Measurements from ENCODE around the gene SLC25A13. TPM values are rescaled to one million over a fixed set of nuclear protein-coding genes. Genes with fewer than 3 reads are reported as not detected.

Gene SLC25A13
- total RNA-seq, 1 donor from 2014 or later: 21.9 TPM

GRCh38 chr7:96104984-96105383 lies 216.9 kb downstream of the SLC25A13 start:
- H3K27me3 ChIP-seq (ENCODE audit: control insufficient read depth in 3 of 3, insufficient read depth in 3 of 3, low read length in 3 of 3): no peaks in the 10 kb centered on the region
- H3K36me3 ChIP-seq (ENCODE audit: control insufficient read depth in 3 of 3, insufficient read depth in 3 of 3, low read length in 3 of 3): no peaks in the 10 kb centered on the region
- H3K4me3 ChIP-seq (ENCODE audit: low read length in 3 of 3): no peak overlapping the region
- H3K27ac ChIP-seq (ENCODE audit: low read depth, low read length): no peak overlapping the region
- no peaks in the 10 kb centered on the region for H3K4me1 ChIP-seq (ENCODE audit: control insufficient read depth in 3 of 3, insufficient read depth in 3 of 3, low read length in 3 of 3)
- no peak overlapping the region for H3K9ac ChIP-seq (ENCODE audit: low read depth in 1 of 3, low read length in 3 of 3)
- H3K9me3 ChIP-seq (ENCODE audit: control insufficient read depth in 3 of 3, low read length in 3 of 3): peaks cover 0 to under 1% (median 0%) of the 10 kb centered on the region in 3 donors

- H3K27me3 ChIP-seq (ENCODE audit: control insufficient read depth in 3 of 3, insufficient read depth in 3 of 3, low read length in 3 of 3): no peaks in the 10 kb centered on the region
- no peaks in the 10 kb centered on the region for H3K4me1 ChIP-seq (ENCODE audit: control insufficient read depth in 3 of 3, insufficient read depth in 3 of 3, low read length in 3 of 3)
- H3K4me3 ChIP-seq (ENCODE audit: low read length in 3 of 3): no peak overlapping the region
- no peak overlapping the region for H3K27ac ChIP-seq (ENCODE audit: low read depth, low read length)
- H3K9me3 ChIP-seq (ENCODE audit: control insufficient read depth in 3 of 3, low read length in 3 of 3): peaks cover 0 to 6% (median 2%) of the 10 kb centered on the region in 3 donors
- no peaks in the 10 kb centered on the region for H3K36me3 ChIP-seq (ENCODE audit: control insufficient read depth in 3 of 3, insufficient read depth in 3 of 3, low read length in 3 of 3)
- H3K9ac ChIP-seq (ENCODE audit: low read depth in 1 of 3, low read length in 3 of 3): no peak overlapping the region
Observed at GRCh38 chr7:96102096-96102811, 219.6 kb downstream of the SLC25A13 start.

GRCh38 chr7:96100737-96101136 lies 221.2 kb downstream of the SLC25A13 start:
- Histone ChIP-seq H3K4me3 (ENCODE audit: low read length in 3 of 3) (no peak overlapping the region), H3K9me3 (ENCODE audit: control insufficient read depth in 3 of 3, low read length in 3 of 3) (peaks cover 0 to 6% (median 2%) of the 10 kb centered on the region in 3 donors), H3K27ac (ENCODE audit: low read depth, low read length) (no peak overlapping the region), H3K9ac (ENCODE audit: low read depth in 1 of 3, low read length in 3 of 3) (no peak overlapping the region), H3K27me3 (ENCODE audit: control insufficient read depth in 3 of 3, insufficient read depth in 3 of 3, low read length in 3 of 3) (no peaks in the 10 kb centered on the region), H3K36me3 (ENCODE audit: control insufficient read depth in 3 of 3, insufficient read depth in 3 of 3, low read length in 3 of 3) (no peaks in the 10 kb centered on the region), H3K4me1 (ENCODE audit: control insufficient read depth in 3 of 3, insufficient read depth in 3 of 3, low read length in 3 of 3) (no peaks in the 10 kb centered on the region)

- no peaks in the 10 kb centered on the region for H3K36me3 ChIP-seq (ENCODE audit: control insufficient read depth in 3 of 3, insufficient read depth in 3 of 3, low read length in 3 of 3)
- no peaks in the 10 kb centered on the region for H3K27me3 ChIP-seq (ENCODE audit: control insufficient read depth in 3 of 3, insufficient read depth in 3 of 3, low read length in 3 of 3)
- H3K4me3 ChIP-seq (ENCODE audit: low read length in 3 of 3): no peak overlapping the region
- peaks cover 0 to 6% (median 2%) of the 10 kb centered on the region in 3 donors for H3K9me3 ChIP-seq (ENCODE audit: control insufficient read depth in 3 of 3, low read length in 3 of 3)
- no peaks in the 10 kb centered on the region for H3K4me1 ChIP-seq (ENCODE audit: control insufficient read depth in 3 of 3, insufficient read depth in 3 of 3, low read length in 3 of 3)
- no peak overlapping the region for H3K9ac ChIP-seq (ENCODE audit: low read depth in 1 of 3, low read length in 3 of 3)
- H3K27ac ChIP-seq (ENCODE audit: low read depth, low read length): no peak overlapping the region
Observed at GRCh38 chr7:96097835-96098234, 224.1 kb downstream of the SLC25A13 start.

GRCh38 chr7:96093435-96093834 lies 228.5 kb downstream of the SLC25A13 start:
- Histone ChIP-seq H3K4me1 (ENCODE audit: control insufficient read depth in 3 of 3, insufficient read depth in 3 of 3, low read length in 3 of 3) (no peaks in the 10 kb centered on the region), H3K4me3 (ENCODE audit: low read length in 3 of 3) (no peak overlapping the region), H3K27ac (ENCODE audit: low read depth, low read length) (no peak overlapping the region), H3K27me3 (ENCODE audit: control insufficient read depth in 3 of 3, insufficient read depth in 3 of 3, low read length in 3 of 3) (no peaks in the 10 kb centered on the region), H3K9me3 (ENCODE audit: control insufficient read depth in 3 of 3, low read length in 3 of 3) (no peaks in the 10 kb centered on the region), H3K9ac (ENCODE audit: low read depth in 1 of 3, low read length in 3 of 3) (no peak overlapping the region), H3K36me3 (ENCODE audit: control insufficient read depth in 3 of 3, insufficient read depth in 3 of 3, low read length in 3 of 3) (no peaks in the 10 kb centered on the region)

GRCh38 chr7:96090756-96091155 lies 231.1 kb downstream of the SLC25A13 start:
- Histone ChIP-seq H3K9ac (ENCODE audit: low read depth in 1 of 3, low read length in 3 of 3) (no peak overlapping the region), H3K36me3 (ENCODE audit: control insufficient read depth in 3 of 3, insufficient read depth in 3 of 3, low read length in 3 of 3) (no peaks in the 10 kb centered on the region), H3K4me3 (ENCODE audit: low read length in 3 of 3) (no peak overlapping the region), H3K9me3 (ENCODE audit: control insufficient read depth in 3 of 3, low read length in 3 of 3) (no peaks in the 10 kb centered on the region), H3K27me3 (ENCODE audit: control insufficient read depth in 3 of 3, insufficient read depth in 3 of 3, low read length in 3 of 3) (no peaks in the 10 kb centered on the region), H3K4me1 (ENCODE audit: control insufficient read depth in 3 of 3, insufficient read depth in 3 of 3, low read length in 3 of 3) (no peaks in the 10 kb centered on the region), H3K27ac (ENCODE audit: low read depth, low read length) (no peak overlapping the region)

GRCh38 chr7:96089511-96089910 lies 232.4 kb downstream of the SLC25A13 start:
- Histone ChIP-seq H3K36me3 (ENCODE audit: control insufficient read depth in 3 of 3, insufficient read depth in 3 of 3, low read length in 3 of 3) (no peaks in the 10 kb centered on the region), H3K27me3 (ENCODE audit: control insufficient read depth in 3 of 3, insufficient read depth in 3 of 3, low read length in 3 of 3) (no peaks in the 10 kb centered on the region), H3K27ac (ENCODE audit: low read depth, low read length) (no peak overlapping the region), H3K4me3 (ENCODE audit: low read length in 3 of 3) (no peak overlapping the region), H3K4me1 (ENCODE audit: control insufficient read depth in 3 of 3, insufficient read depth in 3 of 3, low read length in 3 of 3) (no peaks in the 10 kb centered on the region), H3K9ac (ENCODE audit: low read depth in 1 of 3, low read length in 3 of 3) (no peak overlapping the region), H3K9me3 (ENCODE audit: control insufficient read depth in 3 of 3, low read length in 3 of 3) (no peaks in the 10 kb centered on the region)

- H3K36me3 ChIP-seq (ENCODE audit: control insufficient read depth in 3 of 3, insufficient read depth in 3 of 3, low read length in 3 of 3): no peaks in the 10 kb centered on the region
- H3K9me3 ChIP-seq (ENCODE audit: control insufficient read depth in 3 of 3, low read length in 3 of 3): no peaks in the 10 kb centered on the region
- H3K27me3 ChIP-seq (ENCODE audit: control insufficient read depth in 3 of 3, insufficient read depth in 3 of 3, low read length in 3 of 3): no peaks in the 10 kb centered on the region
- H3K27ac ChIP-seq (ENCODE audit: low read depth, low read length): no peak overlapping the region
- H3K4me1 ChIP-seq (ENCODE audit: control insufficient read depth in 3 of 3, insufficient read depth in 3 of 3, low read length in 3 of 3): no peaks in the 10 kb centered on the region
- H3K4me3 ChIP-seq (ENCODE audit: low read length in 3 of 3): no peak overlapping the region
- H3K9ac ChIP-seq (ENCODE audit: low read depth in 1 of 3, low read length in 3 of 3): no peak overlapping the region
Observed at GRCh38 chr7:96088579-96088978, 233.3 kb downstream of the SLC25A13 start.

- H3K36me3 ChIP-seq (ENCODE audit: control insufficient read depth in 3 of 3, insufficient read depth in 3 of 3, low read length in 3 of 3): no peaks in the 10 kb centered on the region
- no peak overlapping the region for H3K9ac ChIP-seq (ENCODE audit: low read depth in 1 of 3, low read length in 3 of 3)
- no peaks in the 10 kb centered on the region for H3K4me1 ChIP-seq (ENCODE audit: control insufficient read depth in 3 of 3, insufficient read depth in 3 of 3, low read length in 3 of 3)
- no peaks in the 10 kb centered on the region for H3K9me3 ChIP-seq (ENCODE audit: control insufficient read depth in 3 of 3, low read length in 3 of 3)
- H3K4me3 ChIP-seq (ENCODE audit: low read length in 3 of 3): no peak overlapping the region
- H3K27me3 ChIP-seq (ENCODE audit: control insufficient read depth in 3 of 3, insufficient read depth in 3 of 3, low read length in 3 of 3): no peaks in the 10 kb centered on the region
- H3K27ac ChIP-seq (ENCODE audit: low read depth, low read length): no peak overlapping the region
Observed at GRCh38 chr7:96085953-96086352, 235.9 kb downstream of the SLC25A13 start.

GRCh38 chr7:96084881-96085553 lies 236.9 kb downstream of the SLC25A13 start:
- Histone ChIP-seq H3K9me3 (ENCODE audit: control insufficient read depth in 3 of 3, low read length in 3 of 3) (no peaks in the 10 kb centered on the region), H3K9ac (ENCODE audit: low read depth in 1 of 3, low read length in 3 of 3) (no peak overlapping the region), H3K36me3 (ENCODE audit: control insufficient read depth in 3 of 3, insufficient read depth in 3 of 3, low read length in 3 of 3) (no peaks in the 10 kb centered on the region), H3K27me3 (ENCODE audit: control insufficient read depth in 3 of 3, insufficient read depth in 3 of 3, low read length in 3 of 3) (no peaks in the 10 kb centered on the region), H3K27ac (ENCODE audit: low read depth, low read length) (no peak overlapping the region), H3K4me1 (ENCODE audit: control insufficient read depth in 3 of 3, insufficient read depth in 3 of 3, low read length in 3 of 3) (no peaks in the 10 kb centered on the region), H3K4me3 (ENCODE audit: low read length in 3 of 3) (no peak overlapping the region)

All from skeletal muscle tissue (tissue), 4 donors.